ENCODE measurements around the gene ZNF37A.

GRCh38 chr10:38076687-38077086 lies 17.4 kb upstream of the ZNF37A start:
- no peak for TF ChIP-seq HDGF (IDR thresholded peaks at IDR 0.05; ENCODE audit: borderline replicate concordance)
- TF ChIP-seq ELF4 (IDR thresholded peaks at IDR 0.05), result no peak
- no peak for TF ChIP-seq CTBP1 (IDR thresholded peaks at IDR 0.05; ENCODE audit: borderline replicate concordance)
- no peak for TF ChIP-seq FOXA1 (IDR thresholded peaks at IDR 0.05)
- TF ChIP-seq SUZ12 (IDR thresholded peaks at IDR 0.05), result no peak
- TF ChIP-seq BHLHE40 (IDR thresholded peaks at IDR 0.05; ENCODE audit: borderline replicate concordance), result no peak
- no peak for TF ChIP-seq FOXM1 (IDR thresholded peaks at IDR 0.05; ENCODE audit: borderline replicate concordance)
- no peak for TF ChIP-seq SP1 (IDR thresholded peaks at IDR 0.05)
